ENCODE results near the gene AQP1. TPM values are rescaled to one million over a fixed set of nuclear protein-coding genes. Genes with fewer than 3 reads are reported as not detected.

Gene AQP1
- total RNA-seq, 3 donors from 2014 or later = 43.0 to 89.6 (median 48.1) TPM

DNA sequence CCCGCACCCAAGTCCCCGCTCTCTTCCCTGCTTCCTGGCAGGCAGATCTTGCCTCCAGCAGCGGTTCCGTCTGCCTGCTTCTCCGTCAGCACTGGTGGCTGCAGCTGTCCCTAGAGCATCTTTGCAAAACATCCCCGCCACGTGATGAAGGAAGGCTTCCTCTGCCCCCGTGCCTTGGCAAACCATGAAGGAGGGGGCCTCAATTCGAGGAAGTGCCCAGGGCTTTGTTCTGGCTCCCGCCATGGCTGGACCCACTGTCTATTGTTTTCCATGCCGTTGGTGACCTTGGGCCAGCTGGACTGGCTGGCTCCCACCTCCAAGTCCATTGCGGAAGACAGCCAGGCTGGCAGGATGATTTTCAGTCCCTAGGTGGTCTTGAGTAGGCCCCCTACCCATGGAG is 13.2 kb upstream of the AQP1 start:
- TF ChIP-seq, protein P1, sequence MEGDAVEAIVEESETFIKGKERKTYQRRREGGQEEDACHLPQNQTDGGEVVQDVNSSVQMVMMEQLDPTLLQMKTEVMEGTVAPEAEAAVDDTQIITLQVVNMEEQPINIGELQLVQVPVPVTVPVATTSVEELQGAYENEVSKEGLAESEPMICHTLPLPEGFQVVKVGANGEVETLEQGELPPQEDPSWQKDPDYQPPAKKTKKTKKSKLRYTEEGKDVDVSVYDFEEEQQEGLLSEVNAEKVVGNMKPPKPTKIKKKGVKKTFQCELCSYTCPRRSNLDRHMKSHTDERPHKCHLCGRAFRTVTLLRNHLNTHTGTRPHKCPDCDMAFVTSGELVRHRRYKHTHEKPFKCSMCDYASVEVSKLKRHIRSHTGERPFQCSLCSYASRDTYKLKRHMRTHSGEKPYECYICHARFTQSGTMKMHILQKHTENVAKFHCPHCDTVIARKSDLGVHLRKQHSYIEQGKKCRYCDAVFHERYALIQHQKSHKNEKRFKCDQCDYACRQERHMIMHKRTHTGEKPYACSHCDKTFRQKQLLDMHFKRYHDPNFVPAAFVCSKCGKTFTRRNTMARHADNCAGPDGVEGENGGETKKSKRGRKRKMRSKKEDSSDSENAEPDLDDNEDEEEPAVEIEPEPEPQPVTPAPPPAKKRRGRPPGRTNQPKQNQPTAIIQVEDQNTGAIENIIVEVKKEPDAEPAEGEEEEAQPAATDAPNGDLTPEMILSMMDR (IDR thresholded peaks at IDR 0.05) = no peak
- intact Hi-C loops (cut with DNase I, micrococcal nuclease) = no loop called here
- no peaks in the 10 kb centered on the region for H3K36me3 ChIP-seq (ENCODE audit: low read depth)
- no peaks in the 10 kb centered on the region for H3K9me3 ChIP-seq
- H3K4me1 ChIP-seq (ENCODE audit: low read depth) = no peaks in the 10 kb centered on the region
- DNase-seq (peak in 1 of 3 donors; percentile 34), ATAC-seq (no peak)
- no peak overlapping the region for H3K4me3 ChIP-seq

DNA sequence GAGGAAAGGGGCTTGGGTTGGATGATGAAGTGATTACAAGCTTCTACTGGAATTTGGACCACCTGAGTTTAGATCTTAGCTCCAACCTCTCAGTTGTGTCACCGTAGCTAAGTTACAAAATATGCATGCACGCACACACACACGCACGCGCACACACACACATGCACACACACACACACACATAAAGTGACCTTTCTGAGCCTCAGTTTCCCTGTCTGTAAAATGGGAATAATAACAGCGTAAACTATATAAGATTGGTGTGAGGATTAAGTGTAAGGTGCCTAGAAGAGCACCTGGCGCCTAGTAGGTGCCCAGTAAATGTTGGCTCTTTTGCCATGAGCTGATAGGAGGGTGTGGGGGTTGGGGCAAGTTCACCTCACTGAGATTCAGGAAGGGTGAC is 12.6 kb upstream of the AQP1 start:
- Histone ChIP-seq H3K4me3 (no peak overlapping the region), H3K36me3 (ENCODE audit: low read depth) (no peaks in the 10 kb centered on the region), H3K4me1 (ENCODE audit: low read depth) (no peaks in the 10 kb centered on the region), H3K9me3 (no peaks in the 10 kb centered on the region)
- TF ChIP-seq, protein P1 (IDR thresholded peaks at IDR 0.05) = no peak
- intact Hi-C loops (cut with DNase I, micrococcal nuclease) = no loop called here
- no peak for ATAC-seq
- no peak for DNase-seq

DNA sequence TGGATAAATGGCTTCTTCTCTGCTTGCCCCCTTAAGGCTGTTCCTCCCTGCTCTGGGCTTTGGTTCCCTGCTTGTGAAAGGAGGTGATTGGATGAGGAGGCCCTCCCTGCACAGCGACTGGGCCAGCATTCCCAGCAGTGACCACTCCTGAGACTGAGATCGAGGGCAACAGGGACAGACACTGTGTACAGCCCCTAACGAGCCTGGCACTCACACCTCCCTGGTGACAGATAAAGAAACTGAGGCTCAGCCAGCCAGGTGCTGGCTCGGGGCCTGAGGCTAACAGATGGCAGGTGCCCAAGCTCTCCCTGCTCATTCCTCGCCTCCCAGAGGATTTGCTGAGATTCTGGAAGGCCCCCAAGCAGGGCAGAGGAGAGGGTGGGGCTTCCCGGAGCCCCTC is 12.0 kb upstream of the AQP1 start:
- intact Hi-C loops (cut with DNase I, micrococcal nuclease) = no loop called here
- ATAC-seq = no peak
- H3K4me1 ChIP-seq (ENCODE audit: low read depth) = no peaks in the 10 kb centered on the region

DNA sequence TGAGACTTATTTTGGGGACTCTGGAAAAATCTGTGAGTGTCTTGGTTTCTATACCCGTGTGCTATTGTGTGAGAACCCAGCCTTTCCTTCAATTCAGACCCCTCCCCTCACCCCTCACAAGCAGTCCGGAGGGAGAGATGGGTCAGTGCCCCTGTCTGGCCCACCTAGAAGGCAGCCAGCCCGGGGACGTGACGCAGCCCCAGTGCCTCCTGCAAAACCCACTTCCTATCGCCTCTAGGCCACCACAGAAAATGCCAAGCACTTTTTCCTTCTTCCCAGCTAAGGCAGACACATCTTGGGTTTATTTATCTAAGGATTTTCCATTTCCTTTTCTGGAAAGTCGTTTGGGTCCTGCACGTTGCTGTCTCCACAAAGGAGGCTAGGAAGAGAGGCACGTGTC is 11.6 kb upstream of the AQP1 start:
- Histone ChIP-seq H3K9me3 (no peaks in the 10 kb centered on the region), H3K4me3 (no peak overlapping the region), H3K36me3 (ENCODE audit: low read depth) (no peaks in the 10 kb centered on the region), H3K4me1 (ENCODE audit: low read depth) (no peaks in the 10 kb centered on the region)
- DNase-seq (peak in 1 of 3 donors; percentile 19), ATAC-seq (no peak)
- TF ChIP-seq, protein P1 (IDR thresholded peaks at IDR 0.05) = no peak
- intact Hi-C loops (cut with DNase I, micrococcal nuclease) = no loop called here

More for the DNA sequence above, 12.0 kb upstream of the AQP1 start:
- TF ChIP-seq, protein P1 (IDR thresholded peaks at IDR 0.05) = no peak
- Histone ChIP-seq H3K4me3 (no peak overlapping the region), H3K9me3 (no peaks in the 10 kb centered on the region), H3K36me3 (ENCODE audit: low read depth) (no peaks in the 10 kb centered on the region)
- DNase-seq = peak in 1 of 3 donors; percentile 32

DNA sequence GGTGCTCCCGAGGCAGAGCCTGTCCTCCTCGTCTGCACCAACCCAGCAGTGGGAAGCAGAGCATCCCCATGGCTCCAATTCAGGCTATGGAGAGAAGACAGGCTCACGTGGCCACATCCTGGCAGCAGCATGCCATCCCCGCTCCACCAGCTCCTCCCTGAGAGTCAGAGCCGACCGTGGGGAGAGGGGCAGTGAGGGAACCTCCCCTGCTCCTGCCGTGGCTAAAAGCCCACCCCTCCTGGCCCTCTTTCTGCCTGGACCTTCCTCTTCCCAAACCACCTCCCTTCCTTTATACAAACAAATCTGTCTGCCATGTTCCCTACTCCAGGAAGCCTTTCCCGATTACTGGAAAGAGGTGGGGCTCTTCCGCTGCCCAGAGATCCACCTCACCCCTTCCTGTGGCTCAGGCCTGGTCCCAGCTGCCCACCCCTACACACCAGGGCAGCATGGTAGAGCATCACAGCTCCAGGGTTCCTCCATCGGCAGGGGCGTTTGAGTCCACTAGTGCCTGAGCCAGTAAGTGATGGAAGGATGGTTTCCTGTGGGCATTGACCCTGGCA is 10.8 kb upstream of the AQP1 start:
- TF ChIP-seq, protein P1 (IDR thresholded peaks at IDR 0.05) = no peak
- H3K4me3 ChIP-seq = no peak overlapping the region
- no peak for DNase-seq
- no peaks in the 10 kb centered on the region for H3K9me3 ChIP-seq
- H3K4me1 ChIP-seq (ENCODE audit: low read depth) = peaks cover 7% of the 10 kb centered on the region
- intact Hi-C loops (cut with DNase I, micrococcal nuclease) = no loop called here
- H3K36me3 ChIP-seq (ENCODE audit: low read depth) = no peaks in the 10 kb centered on the region
- no peak for ATAC-seq

DNA sequence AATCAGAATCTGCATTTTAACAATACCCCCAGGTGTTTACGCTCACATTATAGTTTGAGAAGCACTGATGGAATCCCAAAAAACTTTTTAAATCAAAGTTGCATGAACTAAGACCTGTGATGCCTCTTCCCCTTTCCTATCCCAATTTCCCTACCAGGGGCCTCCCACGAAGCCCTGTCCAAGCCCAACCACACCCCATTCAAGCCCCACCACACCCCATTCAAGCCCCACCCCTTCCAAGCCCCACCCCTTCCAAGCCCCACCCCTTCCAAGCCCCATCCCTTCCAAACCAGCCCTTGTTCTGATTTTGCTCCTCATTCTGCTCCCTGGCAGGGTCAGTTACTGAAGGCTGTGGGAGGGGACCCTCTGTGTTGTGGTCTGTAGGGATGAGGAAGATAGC is 9.8 kb upstream of the AQP1 start:
- intact Hi-C loops (cut with DNase I, micrococcal nuclease) = no loop called here
- Histone ChIP-seq H3K4me3 (no peak overlapping the region), H3K36me3 (ENCODE audit: low read depth) (no peaks in the 10 kb centered on the region), H3K9me3 (no peaks in the 10 kb centered on the region), H3K4me1 (ENCODE audit: low read depth) (peaks cover 10% of the 10 kb centered on the region)
- ATAC-seq = no peak
- DNase-seq = no peak
- TF ChIP-seq, protein P1 (IDR thresholded peaks at IDR 0.05) = no peak
